HG02623 (cell line): ENCODE data around the gene RRP1.

ENCODE experiments used
- ATAC-seq: cut with Tn5 transposase; IDR thresholded peaks from one replicate; pipeline ENCODE4 v1.9.1; 2021; ENCODE audit warnings: moderate library complexity; ENCODE audit not compliant: unreplicated experiment

RRP1 gene

GRCh38 chr21:43789276-43790009 lies at the start of gene RRP1:
Gene RRP1, plus strand, starts transcription at chr21:43789577. Its CDS starts 53 bp downstream, at chr21:43789630.
- ATAC-seq = peak; percentile 87

- ATAC-seq = no peak
Measured at GRCh38 chr21:43739621-43740435, 49.5 kb upstream of the RRP1 start.

GRCh38 chr21:43740497-43741156 lies 48.8 kb upstream of the RRP1 start:
- ATAC-seq = no peak

GRCh38 chr21:43741423-43742096 lies 47.8 kb upstream of the RRP1 start:
- ATAC-seq = no peak

- ATAC-seq = no peak
Measured at GRCh38 chr21:43743947-43744346, 45.4 kb upstream of the RRP1 start.

GRCh38 chr21:43744725-43745124 lies 44.7 kb upstream of the RRP1 start:
- no peak for ATAC-seq

GRCh38 chr21:43745772-43746517 lies 43.4 kb upstream of the RRP1 start:
- ATAC-seq = no peak

- no peak for ATAC-seq
Measured at GRCh38 chr21:43748622-43749021, 40.8 kb upstream of the RRP1 start.

GRCh38 chr21:43749651-43750262 lies 39.6 kb upstream of the RRP1 start:
- ATAC-seq = no peak

- no peak for ATAC-seq
Measured at GRCh38 chr21:43750339-43751033, 38.9 kb upstream of the RRP1 start.

- no peak for ATAC-seq
Measured at GRCh38 chr21:43751955-43752591, 37.3 kb upstream of the RRP1 start.

- ATAC-seq = no peak
Measured at GRCh38 chr21:43752758-43753438, 36.5 kb upstream of the RRP1 start.

GRCh38 chr21:43753439-43753799 lies 36.0 kb upstream of the RRP1 start:
- ATAC-seq = no peak

- ATAC-seq = no peak
Measured at GRCh38 chr21:43754948-43755781, 34.2 kb upstream of the RRP1 start.

- ATAC-seq = no peak
Measured at GRCh38 chr21:43755820-43756594, 33.4 kb upstream of the RRP1 start.

GRCh38 chr21:43757601-43758000 lies 31.8 kb upstream of the RRP1 start:
- ATAC-seq = no peak

GRCh38 chr21:43758111-43758641 lies 31.2 kb upstream of the RRP1 start:
- ATAC-seq = no peak
